ENCODE data around the gene PRKD1.

- TF ChIP-seq CTCF (IDR thresholded peaks at IDR 0.05; ENCODE audit: low read depth, low read length), result no peak
- TF ChIP-seq EZH2phosphoT487 (IDR thresholded peaks at IDR 0.05; ENCODE audit: low read depth), result no peak
Observed at GRCh38 chr14:29712601-29713000, 215.0 kb downstream of the PRKD1 start.
